ENCODE results near the gene BIRC3.
"Not testable (repeated sequence)": the region's sequence is repeated elsewhere in the genome, so short reads cannot be mapped to it uniquely, and the experiment has no call there.

Gene BIRC3

GRCh38 chr11:102328748-102329147 is 11.5 kb downstream of the BIRC3 start:
- TF ChIP-seq CTCF (IDR thresholded peaks at IDR 0.05; ENCODE audit: low read depth, low read length), result no peak
- H3K4me3 ChIP-seq (ENCODE audit: low read depth, low read length), result no peak overlapping the region

- TF ChIP-seq CTCF (IDR thresholded peaks at IDR 0.05; ENCODE audit: low read depth, low read length), result no peak
Measured at GRCh38 chr11:102330231-102330630, 12.9 kb downstream of the BIRC3 start.

GRCh38 chr11:102331341-102331740 is 14.1 kb downstream of the BIRC3 start:
- no peak overlapping the region for H3K4me3 ChIP-seq (ENCODE audit: low read depth, low read length)
- TF ChIP-seq CTCF (IDR thresholded peaks at IDR 0.05; ENCODE audit: low read depth, low read length), result no peak

More at GRCh38 chr11:102330231-102330630, 12.9 kb downstream of the BIRC3 start:
- H3K4me3 ChIP-seq (ENCODE audit: low read depth, low read length), result no peak overlapping the region

- no peak for TF ChIP-seq CTCF (IDR thresholded peaks at IDR 0.05; ENCODE audit: low read depth, low read length)
- H3K4me3 ChIP-seq (ENCODE audit: low read depth, low read length), result no peak overlapping the region
Measured at GRCh38 chr11:102332611-102332994, 15.3 kb downstream of the BIRC3 start.

- H3K4me3 ChIP-seq (ENCODE audit: low read depth, low read length), result no peak overlapping the region
- TF ChIP-seq CTCF (IDR thresholded peaks at IDR 0.05; ENCODE audit: low read depth, low read length), result no peak
Measured at GRCh38 chr11:102338479-102339010, 21.3 kb downstream of the BIRC3 start.

GRCh38 chr11:102341311-102341710 is 24.0 kb downstream of the BIRC3 start:
- not testable (repeated sequence) for H3K4me3 ChIP-seq (ENCODE audit: low read depth, low read length)

GRCh38 chr11:102341844-102342318 is 24.6 kb downstream of the BIRC3 start:
- peak; percentile 60 for TF ChIP-seq CTCF (IDR thresholded peaks at IDR 0.05; ENCODE audit: low read depth, low read length)
- H3K4me3 ChIP-seq (ENCODE audit: low read depth, low read length), result no peak overlapping the region

- no peak for TF ChIP-seq CTCF (IDR thresholded peaks at IDR 0.05; ENCODE audit: low read depth, low read length)
Measured at GRCh38 chr11:102343809-102344208, 26.5 kb downstream of the BIRC3 start.

More at GRCh38 chr11:102343809-102344208, 26.5 kb downstream of the BIRC3 start:
- no peak overlapping the region for H3K4me3 ChIP-seq (ENCODE audit: low read depth, low read length)
